Measurements from ENCODE around the gene CST6.

DNA sequence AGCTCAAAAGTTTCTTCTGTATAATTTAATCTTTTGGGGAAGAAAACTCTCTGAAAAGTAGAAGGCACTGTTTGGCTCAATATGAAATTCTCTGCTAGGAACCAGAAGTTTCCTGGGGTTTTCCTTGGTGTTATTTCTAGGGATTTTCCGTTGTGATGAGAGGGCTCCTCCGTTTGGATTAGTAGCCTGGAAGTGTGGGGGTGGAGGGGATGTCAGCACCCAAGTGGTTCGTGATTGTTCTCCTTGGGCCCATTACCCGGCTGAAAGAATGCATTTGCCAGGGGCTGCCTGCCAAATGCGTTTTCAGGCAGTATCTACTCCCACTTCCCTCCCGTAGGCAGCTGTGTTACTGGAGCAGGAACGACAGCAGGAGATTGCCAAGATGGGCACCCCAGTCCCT is 44.7 kb downstream of the CST6 start:
- TF ChIP-seq, protein P1, sequence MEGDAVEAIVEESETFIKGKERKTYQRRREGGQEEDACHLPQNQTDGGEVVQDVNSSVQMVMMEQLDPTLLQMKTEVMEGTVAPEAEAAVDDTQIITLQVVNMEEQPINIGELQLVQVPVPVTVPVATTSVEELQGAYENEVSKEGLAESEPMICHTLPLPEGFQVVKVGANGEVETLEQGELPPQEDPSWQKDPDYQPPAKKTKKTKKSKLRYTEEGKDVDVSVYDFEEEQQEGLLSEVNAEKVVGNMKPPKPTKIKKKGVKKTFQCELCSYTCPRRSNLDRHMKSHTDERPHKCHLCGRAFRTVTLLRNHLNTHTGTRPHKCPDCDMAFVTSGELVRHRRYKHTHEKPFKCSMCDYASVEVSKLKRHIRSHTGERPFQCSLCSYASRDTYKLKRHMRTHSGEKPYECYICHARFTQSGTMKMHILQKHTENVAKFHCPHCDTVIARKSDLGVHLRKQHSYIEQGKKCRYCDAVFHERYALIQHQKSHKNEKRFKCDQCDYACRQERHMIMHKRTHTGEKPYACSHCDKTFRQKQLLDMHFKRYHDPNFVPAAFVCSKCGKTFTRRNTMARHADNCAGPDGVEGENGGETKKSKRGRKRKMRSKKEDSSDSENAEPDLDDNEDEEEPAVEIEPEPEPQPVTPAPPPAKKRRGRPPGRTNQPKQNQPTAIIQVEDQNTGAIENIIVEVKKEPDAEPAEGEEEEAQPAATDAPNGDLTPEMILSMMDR (IDR thresholded peaks at IDR 0.05; ENCODE audit: low read length) = no peak
- no peak for TF ChIP-seq EZH2 (optimal IDR thresholded peaks at IDR 0.05; ENCODE audit: low read depth, low read length)
